Caco-2 (cell line): ENCODE measurements around the gene GLOD5. TPM values are rescaled to one million over a fixed set of nuclear protein-coding genes. Genes with fewer than 3 reads are reported as not detected.

Source experiments
- BruUV-seq: library from RNA; stranded (reverse); fragments of 400-500 nt; replicated peaks from 2 replicates; lab custom pipeline; 2021; lab: Mats Ljungman, UMichigan
- CTCF ChIA-PET: fragments of 300-600 bp; sonication (Branson Sonifier 250); formaldehyde crosslinking; loops from one replicate; lab custom pipeline; 2022; ENCODE audit warnings: antibody characterized with exemption; lab: Charles Lee
- POLR2A ChIA-PET: fragments of 300-600 bp; sonication (Branson Sonifier 250); formaldehyde crosslinking; loops from one replicate; lab custom pipeline; 2022; ENCODE audit warnings: antibody characterized with exemption; lab: Charles Lee
- DNase-seq, 2 experiments: peaks; one replicate each; pipeline versions ENCODE4 v3.0.0 to v3.0.0-alpha.2; 2020 to 2022
- H3K27me3 ChIP-seq: replicated peaks from 2 replicates; pipeline ENCODE4 v1.6.0; 2011; ENCODE audit warnings: low read length; ENCODE audit not compliant: control insufficient read depth, insufficient read depth
- H3K36me3 ChIP-seq: 2 replicates; pipeline ENCODE4 v1.5.1; 2011; ENCODE audit warnings: low read length; ENCODE audit not compliant: control insufficient read depth, insufficient read depth
- H3K4me1 ChIP-seq: fragments of 250-450 bp; sonication (Bioruptor Pico); 2 replicates; pipeline ENCODE4 v1.5.1; 2020; ENCODE audit warnings: mild to moderate bottlenecking
- H3K4me3 ChIP-seq: 2 replicates; pipeline ENCODE4 v1.5.1; 2011; ENCODE audit warnings: low read depth, mild to moderate bottlenecking, control low read depth, low read length
- H3K9me3 ChIP-seq: fragments of 250-450 bp; sonication (Bioruptor Pico); 2 replicates; pipeline ENCODE4 v1.5.1; 2020; ENCODE audit warnings: mild to moderate bottlenecking, moderate library complexity
- H3K27ac Mint-ChIP-seq: one replicate; pipeline ENCODE4 v1.8.0; 2022; ENCODE audit warnings: mixed read lengths; ENCODE audit not compliant: unreplicated experiment
- H3K27me3 Mint-ChIP-seq: one replicate; pipeline ENCODE4 v1.8.0; 2022; ENCODE audit warnings: mixed read lengths; ENCODE audit not compliant: insufficient read depth, unreplicated experiment
- H3K36me3 Mint-ChIP-seq: one replicate; pipeline ENCODE4 v1.8.0; 2022; ENCODE audit warnings: mild to moderate bottlenecking, mixed read lengths; ENCODE audit not compliant: insufficient read depth, unreplicated experiment
- H3K4me1 Mint-ChIP-seq: one replicate; pipeline ENCODE4 v1.8.0; 2022; ENCODE audit warnings: low read depth, mixed read lengths; ENCODE audit not compliant: unreplicated experiment
- H3K4me3 Mint-ChIP-seq: one replicate; pipeline ENCODE4 v1.8.0; 2022; ENCODE audit warnings: mild to moderate bottlenecking, moderate library complexity, mixed read lengths; ENCODE audit not compliant: unreplicated experiment
- H3K9me3 Mint-ChIP-seq: one replicate; pipeline ENCODE4 v1.8.0; 2022; ENCODE audit warnings: mixed read lengths; ENCODE audit not compliant: unreplicated experiment
- intact Hi-C: fragments of 100-400 bp; cut with micrococcal nuclease; formaldehyde crosslinking; loops from one replicate; pipeline ENCODE4 v1.10.0; 2022; ENCODE audit not compliant: unreplicated experiment
- total RNA-seq: library from RNA; stranded (reverse); gene quantifications from 2 replicates; pipeline ENCODE4 v1.2.3, GENCODE V29; 2022
- TF ChIP-seq, protein P1 (sequence below), 2 experiments: fragments of 200-600 bp in 1 of 2; IDR thresholded peaks; 1 replicate in 1 of 2; 2 replicates in 1 of 2; pipeline versions ENCODE4 v1.5.1 to v1.8.0; 2011 to 2022; ENCODE audit warnings: antibody characterized with exemption in 1 of 2, control low read depth in 1 of 2, inconsistent platforms in 1 of 2, low read depth in 1 of 2, low read length in 1 of 2, mild to moderate bottlenecking in 1 of 2, moderate library complexity in 1 of 2; ENCODE audit not compliant: insufficient read depth in 1 of 2, severe bottlenecking in 1 of 2, unreplicated experiment in 1 of 2

Gene GLOD5
- total RNA-seq, 1 experiment from 2014 or later, result not detected

DNA sequence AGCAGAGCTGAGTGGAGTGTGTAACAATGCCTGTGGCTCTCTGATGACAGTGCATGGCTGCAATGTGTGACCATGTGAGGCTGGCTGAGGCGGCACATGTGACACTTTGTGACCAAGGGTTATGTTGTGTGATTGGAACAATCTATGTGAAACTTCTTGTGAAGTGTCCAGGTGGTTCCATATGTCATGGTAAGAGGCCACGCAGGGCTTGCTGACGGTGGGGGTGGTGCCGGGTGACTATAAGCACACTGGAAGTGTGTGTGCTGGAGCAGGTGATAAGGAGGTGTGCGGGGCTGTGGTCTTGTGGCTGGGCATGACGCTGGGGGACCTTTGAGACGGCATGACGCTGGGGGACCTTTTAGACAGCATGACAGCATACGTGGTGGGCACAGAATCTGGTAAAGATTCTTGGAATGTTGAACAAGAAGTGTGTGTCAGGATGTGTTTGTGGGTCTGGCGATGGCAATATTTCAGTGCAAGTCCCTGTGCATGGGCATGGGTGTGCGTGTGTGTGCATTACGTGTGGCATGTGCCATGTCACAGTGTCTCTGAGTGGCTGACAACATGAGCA, 32.9 kb downstream of the GLOD5 start:
- Histone ChIP-seq H3K36me3 (no peaks in the 10 kb centered on the region), H3K4me1 (peaks cover 18% of the 10 kb centered on the region), H3K27me3 (no peaks in the 10 kb centered on the region), H3K4me3 (no peak overlapping the region), H3K9me3 (no peaks in the 10 kb centered on the region)
- no peaks in the 10 kb centered on the region for H3K36me3 Mint-ChIP-seq
- DNase-seq, result no peak
- no peaks in the 10 kb centered on the region for H3K27me3 Mint-ChIP-seq
- peak overlapping the region; percentile 76 for H3K27ac Mint-ChIP-seq
- no TSS peak for BruUV-seq
- intact Hi-C loops, result no loop called here
- POLR2A ChIA-PET, result no interaction called here
- TF ChIP-seq, protein P1, sequence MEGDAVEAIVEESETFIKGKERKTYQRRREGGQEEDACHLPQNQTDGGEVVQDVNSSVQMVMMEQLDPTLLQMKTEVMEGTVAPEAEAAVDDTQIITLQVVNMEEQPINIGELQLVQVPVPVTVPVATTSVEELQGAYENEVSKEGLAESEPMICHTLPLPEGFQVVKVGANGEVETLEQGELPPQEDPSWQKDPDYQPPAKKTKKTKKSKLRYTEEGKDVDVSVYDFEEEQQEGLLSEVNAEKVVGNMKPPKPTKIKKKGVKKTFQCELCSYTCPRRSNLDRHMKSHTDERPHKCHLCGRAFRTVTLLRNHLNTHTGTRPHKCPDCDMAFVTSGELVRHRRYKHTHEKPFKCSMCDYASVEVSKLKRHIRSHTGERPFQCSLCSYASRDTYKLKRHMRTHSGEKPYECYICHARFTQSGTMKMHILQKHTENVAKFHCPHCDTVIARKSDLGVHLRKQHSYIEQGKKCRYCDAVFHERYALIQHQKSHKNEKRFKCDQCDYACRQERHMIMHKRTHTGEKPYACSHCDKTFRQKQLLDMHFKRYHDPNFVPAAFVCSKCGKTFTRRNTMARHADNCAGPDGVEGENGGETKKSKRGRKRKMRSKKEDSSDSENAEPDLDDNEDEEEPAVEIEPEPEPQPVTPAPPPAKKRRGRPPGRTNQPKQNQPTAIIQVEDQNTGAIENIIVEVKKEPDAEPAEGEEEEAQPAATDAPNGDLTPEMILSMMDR (IDR thresholded peaks at IDR 0.05; ENCODE audit: insufficient read depth in 1 of 2, low read depth in 1 of 2, low read length in 1 of 2, severe bottlenecking in 1 of 2, unreplicated experiment in 1 of 2), result no peak
- H3K4me1 Mint-ChIP-seq, result peaks cover 11% of the 10 kb centered on the region
- CTCF ChIA-PET, result no interaction called here
- H3K9me3 Mint-ChIP-seq, result no peaks in the 10 kb centered on the region
- H3K4me3 Mint-ChIP-seq, result peak overlapping the region; percentile 48

DNA sequence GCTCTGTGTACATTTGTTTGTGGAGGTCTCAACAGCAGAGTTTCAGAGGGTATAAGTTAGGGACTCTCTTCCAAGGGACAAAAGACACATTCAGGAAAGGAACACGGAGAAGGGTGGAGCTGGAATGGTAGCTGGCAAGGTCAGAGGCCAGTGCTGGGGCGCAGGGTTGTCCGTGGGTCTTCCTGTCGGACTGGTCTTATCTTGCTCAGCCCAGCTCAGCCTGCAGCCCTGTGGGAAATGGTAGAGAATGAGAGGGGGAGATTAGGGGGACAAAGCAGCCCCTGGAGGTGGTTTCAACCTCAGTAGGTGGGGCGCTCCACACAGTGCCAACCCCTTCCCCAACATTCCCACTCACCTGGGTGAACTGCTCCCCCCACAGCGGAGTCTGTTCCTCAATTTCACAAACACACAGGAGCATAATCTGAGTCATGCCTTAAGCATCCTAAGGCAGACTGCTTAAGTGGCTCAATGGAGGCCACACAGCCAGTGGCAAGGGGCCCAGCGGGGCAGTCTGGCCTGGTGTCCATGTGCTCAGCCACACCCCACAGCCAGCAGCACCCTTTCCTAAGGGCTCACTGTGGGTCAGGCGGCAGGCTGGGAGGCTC, 33.5 kb downstream of the GLOD5 start:
- intact Hi-C loops, result no loop called here
- TF ChIP-seq, protein P1 (IDR thresholded peaks at IDR 0.05; ENCODE audit: insufficient read depth in 1 of 2, low read depth in 1 of 2, low read length in 1 of 2, severe bottlenecking in 1 of 2, unreplicated experiment in 1 of 2), result no peak
- POLR2A ChIA-PET, result no interaction called here
- H3K27me3 ChIP-seq, result no peaks in the 10 kb centered on the region
- H3K4me1 ChIP-seq, result peaks cover 18% of the 10 kb centered on the region
- CTCF ChIA-PET, result no interaction called here
- no peaks in the 10 kb centered on the region for H3K36me3 ChIP-seq
- H3K4me3 ChIP-seq, result no peak overlapping the region
- H3K27me3 Mint-ChIP-seq, result no peaks in the 10 kb centered on the region
- H3K9me3 Mint-ChIP-seq, result no peaks in the 10 kb centered on the region
- BruUV-seq, result no TSS peak
- peak overlapping the region; percentile 48 for H3K4me3 Mint-ChIP-seq
- H3K9me3 ChIP-seq, result no peaks in the 10 kb centered on the region
- no peaks in the 10 kb centered on the region for H3K36me3 Mint-ChIP-seq
- peak; percentile 49 to 60 for DNase-seq
- peaks cover 11% of the 10 kb centered on the region for H3K4me1 Mint-ChIP-seq
- H3K27ac Mint-ChIP-seq, result peak overlapping the region; percentile 76

DNA sequence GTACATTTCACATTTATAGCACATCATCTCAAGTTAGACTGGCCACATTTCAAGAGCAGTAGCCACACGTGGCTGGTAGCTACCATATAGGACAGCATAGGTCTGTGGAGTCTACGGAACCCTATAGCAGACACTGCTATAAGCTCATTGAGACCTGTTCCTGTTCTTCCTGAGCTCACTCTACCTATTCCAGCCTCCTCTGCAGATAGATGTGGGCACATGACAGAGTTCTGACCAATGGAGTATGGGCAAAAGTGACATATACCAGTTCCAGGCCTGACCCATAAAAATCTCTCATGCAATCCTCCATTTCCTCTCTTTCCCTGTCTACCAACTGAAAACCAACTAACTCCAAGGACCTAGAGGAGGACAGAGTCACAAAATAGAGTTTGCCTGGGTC, 36.8 kb downstream of the GLOD5 start:
- Mint-ChIP-seq H3K36me3 (peaks cover 15% of the 10 kb centered on the region), H3K27ac (no peak overlapping the region), H3K9me3 (no peaks in the 10 kb centered on the region), H3K4me1 (peaks cover 20% of the 10 kb centered on the region), H3K27me3 (no peaks in the 10 kb centered on the region), H3K4me3 (no peak overlapping the region)
- intact Hi-C loops, result no loop called here
- H3K9me3 ChIP-seq, result no peaks in the 10 kb centered on the region
- no peak for DNase-seq
- no peaks in the 10 kb centered on the region for H3K27me3 ChIP-seq
- no peaks in the 10 kb centered on the region for H3K36me3 ChIP-seq
- H3K4me1 ChIP-seq, result peaks cover 18% of the 10 kb centered on the region
- H3K4me3 ChIP-seq, result no peak overlapping the region
- TF ChIP-seq, protein P1 (IDR thresholded peaks at IDR 0.05; ENCODE audit: insufficient read depth in 1 of 2, low read depth in 1 of 2, low read length in 1 of 2, severe bottlenecking in 1 of 2, unreplicated experiment in 1 of 2), result no peak
- no TSS peak for BruUV-seq
- ChIA-PET POLR2A (interaction anchor here (0.6 kb wide), 1 partner anchor 100 kb away, joined by 3 read pairs; no protein-coding TSS in a partner anchor), CTCF (no interaction called here)
